NCI-H460 (cell line): ENCODE measurements around the gene KAT2A. TPM values are rescaled to one million over a fixed set of nuclear protein-coding genes. Genes with fewer than 3 reads are reported as not detected.

Experiments
- DNase-seq: peaks from one replicate; pipeline ENCODE4 v3.0.0-alpha.2; 2016; ENCODE audit warnings: low read depth; ENCODE audit errors: extremely low read depth
- total RNA-seq: library from RNA; depleted of rRNA; stranded (reverse); fragments of >200 nt; shearing (Covaris generic); gene quantifications from 2 replicates; pipeline ENCODE4 v1.2.3, GENCODE V29; 2014; rRNA removed

Gene KAT2A
- total RNA-seq, 1 experiment from 2014 or later = 23.4 TPM

- no peak for DNase-seq
Measured at GRCh38 chr17:42065201-42065600, 56.0 kb downstream of the KAT2A start.

Other genes starting within 250 kb of the KAT2A start
- gene ACLY, start 202.4 kb downstream of the KAT2A start, total RNA-seq = 100 and 114 TPM in 2 replicates
- gene ODAD4, start 190.8 kb downstream of the KAT2A start, total RNA-seq = 0.46 and 1.3 TPM in 2 replicates
- 26.4 and 35.2 TPM in 2 replicates for gene CNP, start 154.6 kb downstream of the KAT2A start, total RNA-seq
- gene DNAJC7, start 103.9 kb downstream of the KAT2A start, total RNA-seq = 107 and 109 TPM in 2 replicates
- gene NKIRAS2, start 101.3 kb downstream of the KAT2A start, total RNA-seq = 53.1 and 60.9 TPM in 2 replicates
- 1.2 and 1.5 TPM in 2 replicates for gene C17orf113, start 70.8 kb downstream of the KAT2A start, total RNA-seq
- gene ZNF385C, start 22.9 kb downstream of the KAT2A start, total RNA-seq = 0.10 and 0.20 TPM in 2 replicates
- 3.7 and 3.8 TPM in 2 replicates for gene DHX58, start 8.7 kb downstream of the KAT2A start, total RNA-seq
- 0.07 TPM in 1 of 2 replicates, not detected in the other for gene HSPB9, start 1.4 kb upstream of the KAT2A start, total RNA-seq
- 66.0 and 66.5 TPM in 2 replicates for gene RAB5C, start 33.6 kb upstream of the KAT2A start, total RNA-seq
- 0.05 TPM in 1 of 2 replicates, not detected in the other for gene KCNH4, start 59.8 kb upstream of the KAT2A start, total RNA-seq
- gene HCRT, start 64.1 kb upstream of the KAT2A start, total RNA-seq = not detected in 2 replicates
- gene GHDC, start 73.1 kb upstream of the KAT2A start, total RNA-seq = 13.3 and 13.9 TPM in 2 replicates
- 29.4 and 38.0 TPM in 2 replicates for gene STAT5B, start 155.0 kb upstream of the KAT2A start, total RNA-seq
- 1.6 and 2.9 TPM in 2 replicates for gene STAT5A, start 167.1 kb upstream of the KAT2A start, total RNA-seq